SJSA1 (cell line): ENCODE data around the gene TENM4. TPM values are rescaled to one million over a fixed set of nuclear protein-coding genes. Genes with fewer than 3 reads are reported as not detected.

Experiments used
- DNase-seq, 2 experiments: peaks; one replicate each; pipeline ENCODE4 v3.0.0-alpha.2; 2015 to 2020; ENCODE audit warnings: low spot score in 2 of 2, low read depth in 1 of 2
- H3K27ac ChIP-seq: fragments of 250-450 bp; sonication (Bioruptor Pico); 2 replicates; pipeline ENCODE4 v1.5.1; 2020; ENCODE audit warnings: mild to moderate bottlenecking, moderate library complexity
- H3K27me3 ChIP-seq: fragments of 250-450 bp; sonication (Bioruptor Pico); replicated peaks from 2 replicates; pipeline ENCODE4 v1.5.1; 2020; ENCODE audit warnings: mild to moderate bottlenecking, moderate library complexity
- H3K36me3 ChIP-seq: fragments of 250-450 bp; sonication (Bioruptor Pico); 2 replicates; pipeline ENCODE4 v1.5.1; 2020; ENCODE audit warnings: mild to moderate bottlenecking
- H3K4me1 ChIP-seq: fragments of 250-450 bp; sonication (Bioruptor Pico); replicated peaks from 2 replicates; pipeline ENCODE4 v1.6.1; 2021; ENCODE audit warnings: mild to moderate bottlenecking
- H3K4me3 ChIP-seq: fragments of 250-450 bp; sonication (Bioruptor Pico); 2 replicates; pipeline ENCODE4 v1.5.1; 2020; ENCODE audit warnings: mild to moderate bottlenecking
- H3K9me3 ChIP-seq: fragments of 250-450 bp; sonication (Bioruptor Pico); replicated peaks from 2 replicates; pipeline ENCODE4 v1.5.1; 2020; ENCODE audit warnings: mild to moderate bottlenecking
- total RNA-seq: library from RNA; depleted of rRNA; stranded (reverse); fragments of >200 nt; shearing (Covaris generic); gene quantifications from 2 replicates; pipeline ENCODE4 v1.2.3, GENCODE V29; 2014

TENM4 gene
- total RNA-seq, 1 experiment from 2014 or later = not detected

- no peaks in the 10 kb centered on the region for H3K9me3 ChIP-seq
- no peaks in the 10 kb centered on the region for H3K36me3 ChIP-seq
- H3K4me1 ChIP-seq = no peaks in the 10 kb centered on the region
- DNase-seq = no peak
- H3K27ac ChIP-seq = no peak overlapping the region
- no peak overlapping the region for H3K4me3 ChIP-seq
- H3K27me3 ChIP-seq = no peaks in the 10 kb centered on the region
Measured at GRCh38 chr11:79209540-79210266, 231.1 kb downstream of the TENM4 start.

- Histone ChIP-seq H3K9me3 (no peaks in the 10 kb centered on the region), H3K36me3 (no peaks in the 10 kb centered on the region)
- no peak for DNase-seq
Measured at GRCh38 chr11:79208126-79208525, 232.7 kb downstream of the TENM4 start.

GRCh38 chr11:79206951-79207350, 233.9 kb downstream of the TENM4 start:
- no peaks in the 10 kb centered on the region for H3K9me3 ChIP-seq
- no peaks in the 10 kb centered on the region for H3K27me3 ChIP-seq
- H3K36me3 ChIP-seq = no peaks in the 10 kb centered on the region
- H3K27ac ChIP-seq = no peak overlapping the region
- no peak for DNase-seq
- no peaks in the 10 kb centered on the region for H3K4me1 ChIP-seq
- H3K4me3 ChIP-seq = no peak overlapping the region

More at GRCh38 chr11:79208126-79208525, 232.7 kb downstream of the TENM4 start:
- Histone ChIP-seq H3K4me1 (no peaks in the 10 kb centered on the region), H3K27ac (no peak overlapping the region), H3K27me3 (no peaks in the 10 kb centered on the region), H3K4me3 (no peak overlapping the region)

GRCh38 chr11:79205786-79206185, 235.0 kb downstream of the TENM4 start:
- no peaks in the 10 kb centered on the region for H3K36me3 ChIP-seq
- no peaks in the 10 kb centered on the region for H3K9me3 ChIP-seq
- H3K27ac ChIP-seq = no peak overlapping the region
- H3K4me1 ChIP-seq = no peaks in the 10 kb centered on the region
- DNase-seq = no peak
- no peaks in the 10 kb centered on the region for H3K27me3 ChIP-seq
- no peak overlapping the region for H3K4me3 ChIP-seq

- no peak overlapping the region for H3K4me3 ChIP-seq
- no peaks in the 10 kb centered on the region for H3K4me1 ChIP-seq
- H3K36me3 ChIP-seq = no peaks in the 10 kb centered on the region
Measured at GRCh38 chr11:79201677-79202347, 239.0 kb downstream of the TENM4 start.

GRCh38 chr11:79200398-79201070, 240.3 kb downstream of the TENM4 start:
- no peaks in the 10 kb centered on the region for H3K9me3 ChIP-seq
- H3K4me3 ChIP-seq = no peak overlapping the region
- H3K27me3 ChIP-seq = no peaks in the 10 kb centered on the region
- no peaks in the 10 kb centered on the region for H3K4me1 ChIP-seq
- DNase-seq = no peak
- no peak overlapping the region for H3K27ac ChIP-seq
- H3K36me3 ChIP-seq = no peaks in the 10 kb centered on the region

More at GRCh38 chr11:79201677-79202347, 239.0 kb downstream of the TENM4 start:
- no peak for DNase-seq
- H3K9me3 ChIP-seq = no peaks in the 10 kb centered on the region
- H3K27me3 ChIP-seq = no peaks in the 10 kb centered on the region
- no peak overlapping the region for H3K27ac ChIP-seq

- no peaks in the 10 kb centered on the region for H3K27me3 ChIP-seq
- H3K4me1 ChIP-seq = no peaks in the 10 kb centered on the region
Measured at GRCh38 chr11:79199729-79200354, 241.0 kb downstream of the TENM4 start.

GRCh38 chr11:79198898-79199250, 242.0 kb downstream of the TENM4 start:
- H3K4me1 ChIP-seq = no peaks in the 10 kb centered on the region
- no peaks in the 10 kb centered on the region for H3K36me3 ChIP-seq
- no peak for DNase-seq
- H3K4me3 ChIP-seq = no peak overlapping the region
- no peak overlapping the region for H3K27ac ChIP-seq
- H3K27me3 ChIP-seq = no peaks in the 10 kb centered on the region
- H3K9me3 ChIP-seq = no peaks in the 10 kb centered on the region

More at GRCh38 chr11:79199729-79200354, 241.0 kb downstream of the TENM4 start:
- Histone ChIP-seq H3K4me3 (no peak overlapping the region), H3K36me3 (no peaks in the 10 kb centered on the region), H3K9me3 (no peaks in the 10 kb centered on the region), H3K27ac (no peak overlapping the region)
- no peak for DNase-seq

- Histone ChIP-seq H3K27me3 (no peaks in the 10 kb centered on the region), H3K9me3 (no peaks in the 10 kb centered on the region), H3K27ac (no peak overlapping the region), H3K4me1 (no peaks in the 10 kb centered on the region), H3K36me3 (no peaks in the 10 kb centered on the region), H3K4me3 (no peak overlapping the region)
- DNase-seq = no peak
Measured at GRCh38 chr11:79198203-79198897, 242.5 kb downstream of the TENM4 start.

GRCh38 chr11:79196950-79197349, 243.9 kb downstream of the TENM4 start:
- no peak overlapping the region for H3K27ac ChIP-seq

GRCh38 chr11:79195209-79195608, 245.6 kb downstream of the TENM4 start:
- Histone ChIP-seq H3K27ac (no peak overlapping the region), H3K9me3 (no peaks in the 10 kb centered on the region), H3K4me3 (no peak overlapping the region), H3K36me3 (no peaks in the 10 kb centered on the region), H3K27me3 (no peaks in the 10 kb centered on the region), H3K4me1 (no peaks in the 10 kb centered on the region)
- DNase-seq = no peak

More at GRCh38 chr11:79196950-79197349, 243.9 kb downstream of the TENM4 start:
- Histone ChIP-seq H3K36me3 (no peaks in the 10 kb centered on the region), H3K27me3 (no peaks in the 10 kb centered on the region), H3K4me1 (no peaks in the 10 kb centered on the region), H3K4me3 (no peak overlapping the region), H3K9me3 (no peaks in the 10 kb centered on the region)
- no peak for DNase-seq

GRCh38 chr11:79193663-79194310, 247.0 kb downstream of the TENM4 start:
- H3K36me3 ChIP-seq = no peaks in the 10 kb centered on the region
- H3K27ac ChIP-seq = no peak overlapping the region
- no peaks in the 10 kb centered on the region for H3K27me3 ChIP-seq
- H3K9me3 ChIP-seq = no peaks in the 10 kb centered on the region
- H3K4me3 ChIP-seq = no peak overlapping the region
- no peak for DNase-seq
- no peaks in the 10 kb centered on the region for H3K4me1 ChIP-seq

GRCh38 chr11:79192836-79193235, 248.0 kb downstream of the TENM4 start:
- Histone ChIP-seq H3K27me3 (no peaks in the 10 kb centered on the region), H3K4me3 (no peak overlapping the region), H3K36me3 (no peaks in the 10 kb centered on the region), H3K9me3 (no peaks in the 10 kb centered on the region), H3K27ac (no peak overlapping the region), H3K4me1 (no peaks in the 10 kb centered on the region)
- DNase-seq = no peak
